Activated CD8-positive, alpha-beta memory T cell treated with anti-CD3 and anti-CD28 coated beads, Interleukin-2, amount 50 U/mL, for 48 hours (primary cell): Measurements from ENCODE around the gene SLC9A4.

ENCODE experiments used
- DNase-seq: peaks from one replicate; pipeline ENCODE4 v3.0.0-alpha.2; 2020

SLC9A4 gene

DNA sequence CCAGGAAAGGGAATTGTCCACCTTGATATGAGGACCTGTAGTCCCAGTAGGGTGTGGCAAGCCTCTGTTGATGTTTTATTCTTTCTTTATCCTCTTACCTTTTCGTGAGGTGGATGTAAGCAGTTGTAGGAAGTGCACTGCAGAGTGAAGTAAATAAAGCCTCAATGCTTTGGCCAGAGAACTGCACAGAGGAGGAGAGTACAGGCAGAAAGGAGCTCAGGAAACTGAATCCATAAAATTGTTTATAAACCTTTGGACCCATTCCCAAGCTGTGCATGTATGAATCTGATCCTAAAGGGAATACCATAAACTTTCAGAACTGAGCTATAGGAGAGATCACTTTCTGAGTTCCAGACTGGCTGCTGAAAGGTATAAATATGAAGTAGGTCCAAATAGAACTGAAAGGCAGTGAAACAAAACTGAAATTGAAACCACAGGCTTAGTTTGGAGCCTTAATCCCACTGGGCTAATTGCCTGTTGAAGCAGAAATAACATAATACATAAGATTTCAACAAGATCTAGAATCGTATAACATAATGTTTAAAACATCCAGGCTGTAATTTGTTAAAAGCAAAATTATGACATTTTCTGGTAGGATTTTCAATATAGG, 17.9 kb upstream of the SLC9A4 start:
- DNase-seq: no peak

DNA sequence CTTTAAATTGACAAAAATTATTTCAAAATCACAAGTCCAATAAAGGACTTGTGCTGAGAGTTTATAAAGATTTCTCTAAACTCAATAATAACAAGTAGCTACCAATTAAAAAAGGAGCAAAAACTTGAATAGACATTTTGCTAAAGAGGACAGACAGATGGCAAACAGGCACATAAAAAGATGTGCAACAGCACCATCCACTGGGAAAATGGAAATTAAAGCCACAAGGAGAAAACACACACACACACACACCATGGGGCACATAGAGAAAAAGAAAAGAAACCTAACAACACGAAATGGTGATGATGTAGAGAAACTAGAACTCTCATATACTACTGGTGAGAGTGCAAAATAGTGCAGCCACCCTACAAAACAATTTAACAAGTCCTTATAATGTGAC, 12.6 kb upstream of the SLC9A4 start:
- DNase-seq: no peak

DNA sequence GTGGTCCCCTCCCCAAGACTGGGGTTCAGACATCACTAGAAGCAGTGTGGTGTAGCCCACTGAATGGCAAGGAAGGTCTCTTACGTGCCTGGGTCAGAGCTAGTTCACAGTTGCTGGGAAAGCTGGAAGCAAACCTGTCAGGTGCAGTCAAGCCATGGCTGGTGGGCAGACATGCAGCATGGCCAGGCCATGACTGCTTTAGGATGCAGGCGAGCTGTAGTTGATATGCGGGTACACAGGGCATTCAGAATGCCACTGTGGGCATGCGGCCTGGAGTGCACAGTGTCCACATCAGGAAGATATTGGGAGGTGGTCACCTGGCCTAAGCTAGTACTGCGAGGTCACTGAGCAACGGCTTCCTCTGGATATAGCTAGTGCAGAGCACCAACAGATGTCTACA, 11.8 kb upstream of the SLC9A4 start:
- DNase-seq: no peak

DNA sequence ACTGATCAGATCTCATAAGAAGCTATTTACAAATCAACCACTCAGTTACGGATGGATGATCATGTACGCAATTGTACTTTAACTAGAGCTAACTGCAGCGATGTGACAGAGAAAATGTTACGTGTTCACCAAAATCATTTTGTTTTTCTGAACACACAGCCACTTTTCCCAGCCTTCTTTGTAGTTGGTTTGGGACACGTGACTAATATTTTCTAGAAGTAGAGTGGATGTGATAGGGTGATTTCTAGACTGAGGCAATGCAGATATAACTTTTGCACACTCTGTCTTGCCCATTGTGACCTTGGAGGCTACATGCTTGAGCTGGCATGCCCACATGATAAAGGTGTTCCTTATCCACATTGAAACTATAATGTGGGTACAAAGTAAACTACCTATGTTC, 9.9 kb upstream of the SLC9A4 start:
- no peak for DNase-seq

DNA sequence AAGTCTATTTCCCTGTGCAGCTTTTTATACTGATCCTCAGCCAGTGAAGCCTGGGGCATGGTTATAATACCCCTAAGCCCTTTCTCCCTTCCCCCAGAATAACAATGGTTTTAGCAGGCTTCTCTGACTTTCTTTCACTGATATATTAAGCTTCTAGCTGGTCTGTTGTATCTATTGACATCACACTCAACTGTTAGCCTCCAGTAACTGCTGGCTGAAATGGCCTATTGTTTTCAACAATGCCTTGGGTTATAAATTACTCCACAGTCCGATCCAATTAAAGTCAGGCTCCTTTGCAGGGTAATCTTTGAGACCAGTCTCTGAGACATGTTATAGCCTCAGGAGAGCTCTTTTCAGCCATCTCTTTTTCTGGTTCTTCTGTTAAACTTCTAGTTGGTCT, 2.9 kb upstream of the SLC9A4 start:
- DNase-seq: no peak

DNA sequence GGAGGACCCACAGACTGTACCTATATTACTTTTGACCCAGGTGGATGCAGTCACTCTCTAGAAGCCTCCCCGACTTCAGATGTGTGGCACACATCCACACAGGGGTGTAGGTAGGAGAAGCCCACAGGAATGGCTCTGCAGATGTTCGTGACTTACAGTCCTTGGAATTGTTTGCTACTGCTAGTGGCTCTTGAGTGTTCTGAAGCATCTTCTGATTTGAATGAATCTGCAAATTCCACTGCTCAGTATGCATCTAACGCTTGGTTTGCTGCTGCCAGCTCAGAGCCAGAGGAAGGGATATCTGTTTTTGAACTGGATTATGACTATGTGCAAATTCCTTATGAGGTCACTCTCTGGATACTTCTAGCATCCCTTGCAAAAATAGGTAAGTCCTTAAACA, 605 bp downstream of the SLC9A4 start:
- DNase-seq: no peak

DNA sequence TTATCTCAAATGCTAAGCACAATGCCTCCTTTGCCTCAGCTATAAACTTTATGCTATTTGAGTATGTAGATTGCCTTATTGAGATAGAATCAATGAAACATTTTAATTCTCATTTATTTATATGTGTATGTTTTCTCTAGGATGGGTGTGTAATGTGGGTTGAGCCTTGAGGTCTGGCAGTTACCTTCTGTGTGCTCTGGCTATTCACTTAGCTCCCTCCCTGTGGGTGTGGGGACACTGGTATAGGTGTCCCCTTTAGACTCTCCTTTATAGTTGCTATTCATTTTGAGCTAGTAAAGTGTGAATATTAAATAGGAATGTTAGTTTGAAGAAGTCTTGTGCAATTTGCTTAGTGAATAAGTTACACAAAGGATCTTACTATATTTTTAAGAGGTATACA, 1.8 kb downstream of the SLC9A4 start:
- no peak for DNase-seq

DNA sequence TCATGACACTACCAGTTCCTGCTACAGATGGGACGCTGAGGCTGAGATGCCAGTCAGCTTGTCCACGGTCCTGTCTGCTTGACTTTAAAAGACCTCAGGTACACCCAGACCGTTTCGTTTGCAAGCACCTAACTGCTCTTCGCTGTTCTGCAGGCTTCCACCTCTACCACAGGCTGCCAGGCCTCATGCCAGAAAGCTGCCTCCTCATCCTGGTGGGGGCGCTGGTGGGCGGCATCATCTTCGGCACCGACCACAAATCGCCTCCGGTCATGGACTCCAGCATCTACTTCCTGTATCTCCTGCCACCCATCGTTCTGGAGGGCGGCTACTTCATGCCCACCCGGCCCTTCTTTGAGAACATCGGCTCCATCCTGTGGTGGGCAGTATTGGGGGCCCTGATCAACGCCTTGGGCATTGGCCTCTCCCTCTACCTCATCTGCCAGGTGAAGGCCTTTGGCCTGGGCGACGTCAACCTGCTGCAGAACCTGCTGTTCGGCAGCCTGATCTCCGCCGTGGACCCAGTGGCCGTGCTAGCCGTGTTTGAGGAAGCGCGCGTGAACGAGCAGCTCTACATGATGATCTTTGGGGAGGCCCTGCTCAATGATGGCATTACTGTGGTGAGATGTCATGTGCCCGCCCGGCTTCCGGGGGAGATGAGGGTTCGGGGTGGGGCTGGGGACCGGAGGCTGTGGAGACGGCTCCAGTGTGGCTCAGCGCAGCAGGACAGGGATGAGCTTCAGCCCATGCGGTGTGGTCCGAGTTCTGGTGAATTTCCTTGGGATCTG, 5.9 kb downstream of the SLC9A4 start:
- DNase-seq: no peak

DNA sequence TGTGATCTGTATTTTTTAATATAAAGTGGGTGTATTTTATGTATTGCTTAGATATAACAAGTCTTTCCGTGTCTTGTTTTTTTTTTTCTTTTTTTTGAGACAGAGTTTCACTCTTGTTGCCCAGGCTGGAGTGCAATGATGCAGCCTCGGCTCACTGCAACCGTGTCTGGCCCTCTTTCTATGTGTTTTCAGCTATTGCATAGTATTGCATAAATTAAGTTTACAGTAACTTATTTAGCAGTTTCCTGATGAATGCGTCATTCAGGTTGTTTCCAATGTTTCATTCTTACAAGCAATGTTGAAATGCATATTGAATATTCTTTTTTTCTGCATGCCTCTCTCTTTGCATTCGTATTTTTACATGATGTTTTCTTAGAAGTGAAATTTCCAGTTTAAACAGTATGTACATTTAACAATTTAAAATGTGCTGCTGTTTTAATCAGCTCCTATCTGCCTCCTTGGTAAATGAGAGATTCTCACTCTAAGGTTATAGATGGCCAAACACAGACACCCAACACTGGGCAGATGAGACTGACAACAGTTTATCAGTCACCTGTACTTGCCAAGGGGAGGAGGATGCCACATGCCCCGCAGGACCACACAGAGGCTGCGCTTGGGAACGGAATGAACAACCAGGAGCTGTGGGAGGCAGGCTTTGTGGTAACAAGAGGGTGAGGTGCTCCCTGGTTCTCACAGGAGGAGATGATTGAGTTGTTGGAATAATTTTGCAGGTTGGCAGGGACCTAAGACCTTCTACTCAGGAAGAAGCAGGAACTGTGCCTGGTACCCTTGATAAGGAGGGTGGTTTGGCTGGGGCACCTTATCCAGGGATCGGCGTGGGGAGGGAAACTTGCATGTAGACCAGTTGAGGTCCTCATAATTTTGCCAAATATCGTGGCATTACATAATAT, 7.5 kb downstream of the SLC9A4 start:
- no peak for DNase-seq

DNA sequence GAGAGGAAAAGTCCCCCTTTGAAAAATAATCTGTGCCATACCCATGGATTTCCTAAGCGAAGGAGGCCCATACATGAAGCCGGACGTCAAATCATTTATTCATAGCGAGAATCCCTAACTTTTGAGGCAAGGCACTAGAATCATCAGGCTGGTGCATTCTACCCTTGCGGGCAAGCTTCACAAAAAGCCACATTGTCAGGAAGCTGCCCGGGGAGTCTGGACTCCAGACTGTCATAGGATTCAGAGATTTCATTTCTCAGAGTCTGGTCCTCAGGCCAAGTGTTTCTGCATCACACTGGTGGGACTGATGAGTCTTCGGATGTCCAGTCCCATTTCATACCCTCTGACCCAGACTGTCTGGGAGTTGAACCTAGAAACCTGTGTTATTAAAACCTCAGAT, 8.9 kb downstream of the SLC9A4 start:
- DNase-seq: no peak

DNA sequence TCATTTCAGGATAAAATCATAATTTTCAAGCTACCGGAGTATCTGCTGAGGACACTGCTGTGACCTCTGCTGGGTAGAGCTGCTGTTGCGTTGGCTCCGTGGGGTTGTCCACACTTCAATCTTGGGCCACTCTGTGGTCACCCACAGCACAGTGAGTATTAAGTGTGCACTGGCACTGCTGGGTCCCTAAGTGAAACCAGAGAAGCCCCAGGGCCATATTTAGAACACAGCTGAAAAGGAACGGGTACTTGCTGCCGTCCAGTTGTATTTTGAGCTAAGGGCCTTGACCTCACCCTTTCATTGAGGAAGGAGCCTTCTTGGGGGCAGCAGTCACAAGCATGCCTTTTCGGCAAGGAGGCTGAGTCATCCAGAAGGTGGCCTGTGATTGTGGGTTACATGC, 10.1 kb downstream of the SLC9A4 start:
- no peak for DNase-seq

DNA sequence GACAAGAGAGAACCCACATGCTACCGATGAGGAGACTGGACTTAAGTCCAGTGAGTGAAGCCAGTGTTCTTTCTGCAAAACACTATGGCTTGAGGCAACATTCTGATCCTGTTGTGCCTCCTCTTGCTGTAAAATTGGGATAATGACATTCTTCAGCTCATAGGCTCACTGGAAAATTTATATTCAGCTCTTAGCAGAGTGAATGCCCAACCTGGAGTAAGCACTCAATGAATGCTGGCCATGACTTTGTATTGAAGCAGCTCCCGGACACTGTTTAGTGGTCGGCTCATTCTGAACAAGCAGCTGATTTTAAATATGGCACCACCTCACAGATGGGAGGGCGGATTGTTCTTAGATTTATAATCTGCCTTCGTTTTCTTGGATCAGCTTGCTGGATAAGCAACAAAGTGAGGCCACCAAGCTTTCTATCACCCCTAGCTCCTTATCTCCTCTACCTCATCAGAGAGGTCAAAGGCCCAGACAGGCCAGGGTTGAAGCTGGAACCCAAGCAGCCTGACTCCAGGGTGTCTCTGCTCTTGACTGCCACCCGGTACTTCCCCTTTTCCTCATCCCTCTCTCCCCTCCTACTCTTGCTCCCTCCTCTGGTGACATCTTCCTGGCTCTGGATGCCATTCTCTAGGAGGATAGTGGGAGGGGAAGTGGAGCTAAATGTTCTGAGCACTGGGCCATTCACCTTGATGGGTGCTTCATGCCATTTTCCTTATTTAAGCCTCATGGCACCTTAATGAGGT, 11.5 kb downstream of the SLC9A4 start:
- DNase-seq: no peak

DNA sequence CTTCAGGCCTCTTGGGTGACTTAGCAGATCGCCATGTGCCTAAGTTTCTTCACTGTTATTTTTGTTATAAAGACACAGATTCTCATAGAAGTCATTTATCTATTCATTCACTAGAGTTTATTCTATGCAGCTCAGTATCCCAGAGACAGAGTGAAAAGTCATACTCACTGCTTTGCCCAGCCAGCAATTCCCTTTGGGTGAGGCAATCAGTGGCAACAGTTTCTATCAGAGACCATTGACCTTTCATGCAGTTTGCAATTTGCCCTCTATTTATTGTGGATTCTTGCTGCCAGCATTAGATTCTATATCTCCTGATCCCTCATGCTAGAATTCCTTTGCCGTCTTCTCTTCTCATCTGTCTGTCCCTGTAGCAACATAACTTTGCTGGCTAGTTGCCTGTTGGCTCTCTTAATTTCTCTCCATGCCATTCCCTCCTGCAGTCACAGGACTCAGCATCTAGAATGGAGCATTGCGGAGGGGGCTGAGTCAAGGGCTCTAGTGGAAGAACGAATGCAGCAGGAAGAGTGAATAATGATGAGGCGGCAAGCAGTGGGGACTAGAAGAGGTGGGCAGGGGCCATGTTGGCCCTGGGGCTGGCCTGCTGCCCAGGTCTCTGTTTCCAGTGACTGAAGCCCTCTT, 12.2 kb downstream of the SLC9A4 start:
- DNase-seq: no peak

DNA sequence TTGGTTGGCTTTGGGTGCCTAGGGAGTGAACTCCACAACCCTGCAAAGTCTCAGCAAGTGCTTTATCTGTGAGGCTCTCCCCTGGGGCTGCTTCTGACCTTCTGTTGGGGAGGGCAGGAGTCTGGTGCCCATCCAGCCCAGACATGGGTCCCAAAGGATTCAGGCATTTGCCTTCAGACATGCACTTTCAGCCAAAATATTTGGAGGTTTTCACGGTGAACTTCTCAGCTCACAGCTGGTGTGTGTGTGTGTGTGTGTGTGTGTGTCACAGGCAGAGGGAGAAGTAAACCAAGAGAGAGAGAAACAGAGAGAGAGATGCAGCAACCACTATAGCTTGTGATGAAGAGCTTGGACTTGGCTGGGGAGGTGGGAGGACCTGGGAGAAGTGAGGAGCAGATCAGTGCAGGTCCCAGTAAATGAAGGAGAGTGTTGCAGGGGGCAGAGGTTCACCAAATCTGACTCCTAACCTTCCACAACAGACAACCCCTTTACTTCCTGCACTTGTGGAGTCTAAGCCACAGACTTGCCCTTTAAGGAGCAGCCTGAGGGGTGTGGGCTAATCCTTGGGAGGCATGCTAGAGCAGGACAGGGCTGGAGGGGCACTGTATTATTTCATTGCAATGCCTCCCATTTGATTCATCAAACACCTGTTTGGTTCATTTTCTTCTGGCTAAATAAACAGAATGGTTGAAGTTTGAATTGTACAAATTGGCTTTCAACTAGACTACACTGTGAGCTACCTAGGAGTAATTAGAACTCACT, 14.1 kb downstream of the SLC9A4 start:
- DNase-seq: no peak

DNA sequence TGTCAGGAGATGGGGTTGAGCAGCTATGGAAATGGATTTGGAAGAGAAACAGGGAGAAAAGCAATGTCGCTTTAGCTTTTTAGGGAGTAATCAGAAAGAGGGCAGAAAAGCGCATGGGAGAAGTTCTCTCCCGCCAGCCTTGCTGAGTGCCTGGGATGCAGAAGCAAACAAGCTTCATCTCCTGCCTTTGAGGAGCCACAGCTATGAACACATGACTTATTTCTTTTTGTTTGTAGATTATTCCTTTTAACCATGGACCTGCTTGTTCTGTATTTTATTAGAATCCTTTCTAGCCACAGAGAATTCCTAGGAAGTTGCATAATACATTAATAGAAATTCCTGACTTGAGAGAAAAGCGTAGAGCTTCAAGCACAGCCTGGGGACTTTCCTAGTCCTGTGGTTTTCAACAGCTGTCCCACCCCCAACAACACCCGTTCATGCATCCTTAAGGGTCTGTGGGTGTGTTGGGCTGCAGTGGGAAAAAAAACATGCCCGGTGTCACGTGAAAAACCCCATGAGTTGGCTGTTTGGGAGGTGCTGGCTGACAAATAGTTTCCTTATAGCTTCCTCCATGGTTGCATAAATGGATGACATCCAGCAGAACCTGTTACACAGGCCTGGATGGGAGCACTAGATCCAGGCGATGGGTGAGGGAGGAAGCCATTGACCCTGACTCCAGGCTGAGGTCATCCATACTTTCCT, 14.9 kb downstream of the SLC9A4 start:
- no peak for DNase-seq

DNA sequence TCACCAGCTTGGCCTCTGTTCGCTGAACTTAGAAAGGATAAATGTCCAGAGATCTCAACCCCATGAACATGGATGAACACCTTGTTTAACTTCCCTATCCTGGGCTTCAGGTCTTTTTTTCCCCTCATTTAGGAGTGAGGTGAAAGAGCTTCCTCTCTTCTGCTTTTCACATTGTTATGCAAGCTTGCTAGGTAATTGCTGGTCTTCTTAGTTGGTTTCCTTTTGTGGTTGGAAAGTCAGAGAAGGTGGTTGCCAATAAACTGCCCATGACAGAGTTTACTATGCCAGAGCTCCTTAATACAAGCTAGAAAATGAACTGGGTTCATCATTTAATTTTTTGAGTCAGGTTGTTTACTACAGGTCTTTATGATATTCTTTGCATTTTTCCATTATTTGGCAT, 16.6 kb downstream of the SLC9A4 start:
- DNase-seq: no peak

DNA sequence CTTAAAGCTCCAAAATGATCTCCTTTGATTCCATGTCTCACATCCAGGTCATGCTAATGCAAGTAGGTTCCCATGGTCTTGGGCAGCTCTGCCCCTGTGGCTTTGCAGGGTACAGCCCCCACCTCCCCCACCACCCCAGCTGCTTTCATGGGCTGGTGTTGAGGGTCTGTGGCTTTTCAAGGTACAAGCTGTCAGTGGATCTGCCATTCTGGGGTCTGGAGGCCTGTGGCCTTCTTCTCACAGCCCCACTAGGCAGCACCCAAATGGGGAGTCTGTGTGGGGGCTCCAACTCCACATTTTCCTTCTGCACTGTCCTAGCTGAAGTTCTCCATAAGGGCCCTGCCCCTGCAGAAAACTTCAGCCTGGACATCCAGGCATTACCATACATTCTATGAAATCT, 19.0 kb downstream of the SLC9A4 start:
- DNase-seq: no peak

DNA sequence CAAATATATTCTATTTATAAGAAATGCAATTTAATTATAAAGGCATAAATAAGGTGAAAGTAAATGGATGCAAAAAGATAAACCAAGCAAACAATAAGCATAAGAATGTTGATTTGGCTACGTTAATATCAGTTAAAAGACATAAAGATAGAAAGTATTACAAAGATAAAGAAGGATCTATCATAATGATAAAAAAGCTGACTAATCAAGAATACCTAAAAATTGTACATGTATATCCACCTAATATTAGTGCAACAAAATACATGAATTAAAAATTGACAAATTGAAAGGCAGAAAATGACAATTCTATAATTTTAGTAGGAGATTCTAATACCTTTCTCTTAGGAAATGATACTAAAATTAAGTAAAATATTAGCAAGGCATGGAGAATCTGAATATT, 21.5 kb downstream of the SLC9A4 start:
- DNase-seq: no peak

DNA sequence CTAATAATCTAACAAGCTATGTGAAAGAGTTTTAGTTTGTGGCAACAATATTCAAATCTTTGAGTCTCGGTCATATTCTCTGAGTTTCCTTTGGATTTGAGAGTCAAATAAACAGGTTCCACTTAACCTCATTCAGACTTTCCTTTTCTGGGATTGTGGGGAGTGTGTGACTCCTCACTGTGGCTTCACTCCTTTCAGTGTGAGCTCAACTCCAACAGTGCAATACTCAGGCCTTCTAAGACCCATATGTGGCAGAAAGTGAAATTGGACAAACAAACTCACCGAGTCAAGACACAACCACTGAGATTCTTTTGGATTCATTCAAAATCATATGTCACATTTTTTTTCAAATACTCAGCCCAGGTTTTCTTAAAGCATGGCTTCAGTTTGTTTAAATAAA, 25.4 kb downstream of the SLC9A4 start:
- no peak for DNase-seq

DNA sequence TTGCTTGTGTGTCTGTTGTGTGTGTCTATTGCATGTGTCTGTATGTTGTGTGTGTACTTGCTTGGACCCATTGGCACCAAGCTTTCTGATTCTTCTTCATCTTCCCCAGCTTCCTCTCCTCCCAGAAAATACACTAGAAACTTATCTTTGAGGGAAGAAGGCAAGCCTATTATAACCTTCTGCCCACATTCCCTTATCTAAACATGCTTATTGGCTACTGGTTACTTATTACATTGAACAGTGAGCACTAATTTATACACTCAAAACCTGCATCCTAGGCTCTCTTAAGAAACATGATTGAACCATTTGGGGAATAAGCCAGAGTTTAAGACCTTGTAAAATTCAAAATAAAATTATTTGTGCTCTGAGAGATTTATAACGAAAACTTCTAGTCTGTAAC, 26.5 kb downstream of the SLC9A4 start:
- no peak for DNase-seq

DNA sequence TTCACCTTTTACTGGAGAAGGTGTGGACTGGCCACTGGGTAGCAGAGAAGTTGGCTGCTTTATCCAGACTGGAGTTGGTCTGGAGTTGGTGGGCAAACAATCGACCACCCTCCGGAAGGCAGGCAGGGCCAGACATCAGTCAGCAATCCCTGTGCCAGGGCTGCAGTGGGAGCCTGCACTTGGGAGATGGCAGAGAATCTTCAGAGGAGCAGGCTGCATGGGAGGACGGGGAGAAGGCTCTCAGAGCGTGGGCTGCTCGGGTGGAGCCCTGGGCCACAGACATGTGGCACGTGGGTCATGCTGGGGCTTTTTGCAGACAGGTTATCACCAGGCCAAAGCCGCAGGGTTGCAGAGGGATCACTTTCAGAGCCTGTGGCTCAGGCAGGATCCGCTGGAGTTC, 29.6 kb downstream of the SLC9A4 start:
- DNase-seq: no peak
